ENCODE results near the gene CPA3. TPM values are rescaled to one million over a fixed set of nuclear protein-coding genes. Genes with fewer than 3 reads are reported as not detected.

The CPA3 gene
- total RNA-seq, 2 donors from 2014 or later: not detected

GRCh38 chr3:148845756-148846395 is 19.2 kb upstream of the CPA3 start:
- no peaks in the 10 kb centered on the region for H3K27me3 Mint-ChIP-seq (ENCODE audit: low read depth)
- H3K27ac Mint-ChIP-seq: no peak overlapping the region
- H3K4me1 Mint-ChIP-seq (ENCODE audit: low read depth): no peaks in the 10 kb centered on the region
- no peak for DNase-seq
- no peak overlapping the region for H3K4me3 Mint-ChIP-seq
- no peaks in the 10 kb centered on the region for H3K9me3 Mint-ChIP-seq
- ATAC-seq (replicated peaks in 1 of 2): no peak
- H3K36me3 Mint-ChIP-seq (ENCODE audit: insufficient read depth in 2 of 2): no peaks in the 10 kb centered on the region

- no peaks in the 10 kb centered on the region for H3K4me1 Mint-ChIP-seq (ENCODE audit: low read depth)
- H3K27me3 Mint-ChIP-seq (ENCODE audit: low read depth): peaks cover 6% of the 10 kb centered on the region
- no peaks in the 10 kb centered on the region for H3K9me3 Mint-ChIP-seq
- DNase-seq (no peak), ATAC-seq (replicated peaks in 1 of 2) (no peak)
- H3K36me3 Mint-ChIP-seq (ENCODE audit: insufficient read depth in 2 of 2): no peaks in the 10 kb centered on the region
- H3K4me3 Mint-ChIP-seq: no peak overlapping the region
- H3K27ac Mint-ChIP-seq: no peak overlapping the region
These were observed 17.7 kb upstream of the CPA3 start for GRCh38 chr3:148847351-148847750.

- DNase-seq (no peak), ATAC-seq (replicated peaks in 1 of 2) (no peak)
- no peaks in the 10 kb centered on the region for H3K4me1 Mint-ChIP-seq (ENCODE audit: low read depth)
- H3K36me3 Mint-ChIP-seq (ENCODE audit: insufficient read depth in 2 of 2): no peaks in the 10 kb centered on the region
- no peak overlapping the region for H3K27ac Mint-ChIP-seq
- peaks cover 6% of the 10 kb centered on the region for H3K27me3 Mint-ChIP-seq (ENCODE audit: low read depth)
- no peak overlapping the region for H3K4me3 Mint-ChIP-seq
- no peaks in the 10 kb centered on the region for H3K9me3 Mint-ChIP-seq
These were observed 16.7 kb upstream of the CPA3 start for GRCh38 chr3:148848410-148848809.

- Mint-ChIP-seq H3K4me1 (ENCODE audit: low read depth) (no peaks in the 10 kb centered on the region), H3K27ac (no peak overlapping the region), H3K27me3 (ENCODE audit: low read depth) (peaks cover 11% of the 10 kb centered on the region), H3K9me3 (no peaks in the 10 kb centered on the region), H3K4me3 (no peak overlapping the region), H3K36me3 (ENCODE audit: insufficient read depth in 2 of 2) (no peaks in the 10 kb centered on the region)
- DNase-seq: no peak
- ATAC-seq (replicated peaks in 1 of 2): no peak
These were observed 12.7 kb upstream of the CPA3 start for GRCh38 chr3:148852271-148852992.

- no peak overlapping the region for H3K27ac Mint-ChIP-seq
- peaks cover 11% of the 10 kb centered on the region for H3K27me3 Mint-ChIP-seq (ENCODE audit: low read depth)
- H3K36me3 Mint-ChIP-seq (ENCODE audit: insufficient read depth in 2 of 2): no peaks in the 10 kb centered on the region
- no peak for ATAC-seq (replicated peaks in 1 of 2)
- no peaks in the 10 kb centered on the region for H3K4me1 Mint-ChIP-seq (ENCODE audit: low read depth)
- no peaks in the 10 kb centered on the region for H3K9me3 Mint-ChIP-seq
- no peak overlapping the region for H3K4me3 Mint-ChIP-seq
- DNase-seq: no peak
These were observed 12.0 kb upstream of the CPA3 start for GRCh38 chr3:148853076-148853475.

GRCh38 chr3:148854061-148854460 is 11.0 kb upstream of the CPA3 start:
- no peaks in the 10 kb centered on the region for H3K9me3 Mint-ChIP-seq
- no peaks in the 10 kb centered on the region for H3K36me3 Mint-ChIP-seq (ENCODE audit: insufficient read depth in 2 of 2)
- H3K27me3 Mint-ChIP-seq (ENCODE audit: low read depth): peaks cover 11% of the 10 kb centered on the region
- no peak overlapping the region for H3K4me3 Mint-ChIP-seq
- no peak overlapping the region for H3K27ac Mint-ChIP-seq
- DNase-seq (no peak), ATAC-seq (replicated peaks in 1 of 2) (no peak)
- no peaks in the 10 kb centered on the region for H3K4me1 Mint-ChIP-seq (ENCODE audit: low read depth)

GRCh38 chr3:148856384-148856783 is 8.7 kb upstream of the CPA3 start:
- no peak for DNase-seq
- H3K27me3 Mint-ChIP-seq (ENCODE audit: low read depth): peaks cover 15% of the 10 kb centered on the region
- no peaks in the 10 kb centered on the region for H3K9me3 Mint-ChIP-seq
- H3K4me3 Mint-ChIP-seq: no peak overlapping the region
- no peak for ATAC-seq (replicated peaks in 1 of 2)
- H3K27ac Mint-ChIP-seq: no peak overlapping the region
- no peaks in the 10 kb centered on the region for H3K36me3 Mint-ChIP-seq (ENCODE audit: insufficient read depth in 2 of 2)
- no peaks in the 10 kb centered on the region for H3K4me1 Mint-ChIP-seq (ENCODE audit: low read depth)

- H3K27me3 Mint-ChIP-seq (ENCODE audit: low read depth): peaks cover 12% of the 10 kb centered on the region
- H3K36me3 Mint-ChIP-seq (ENCODE audit: insufficient read depth in 2 of 2): no peaks in the 10 kb centered on the region
- H3K27ac Mint-ChIP-seq: no peak overlapping the region
- no peaks in the 10 kb centered on the region for H3K9me3 Mint-ChIP-seq
- no peaks in the 10 kb centered on the region for H3K4me1 Mint-ChIP-seq (ENCODE audit: low read depth)
- no peak for DNase-seq
- ATAC-seq (replicated peaks in 1 of 2): no peak
- H3K4me3 Mint-ChIP-seq: no peak overlapping the region
These were observed 7.8 kb upstream of the CPA3 start for GRCh38 chr3:148857316-148857715.

- no peak overlapping the region for H3K27ac Mint-ChIP-seq
- no peaks in the 10 kb centered on the region for H3K4me1 Mint-ChIP-seq (ENCODE audit: low read depth)
- H3K36me3 Mint-ChIP-seq (ENCODE audit: insufficient read depth in 2 of 2): no peaks in the 10 kb centered on the region
- ATAC-seq (replicated peaks in 1 of 2) (peak in 1 of 2 donors; percentile 41), DNase-seq (no peak)
- peaks cover 20% of the 10 kb centered on the region for H3K27me3 Mint-ChIP-seq (ENCODE audit: low read depth)
- H3K9me3 Mint-ChIP-seq: no peaks in the 10 kb centered on the region
- H3K4me3 Mint-ChIP-seq: no peak overlapping the region
These were observed 3.7 kb upstream of the CPA3 start for GRCh38 chr3:148861277-148861869.

GRCh38 chr3:148863297-148863696 is 1.8 kb upstream of the CPA3 start:
- no peaks in the 10 kb centered on the region for H3K36me3 Mint-ChIP-seq (ENCODE audit: insufficient read depth in 2 of 2)
- H3K9me3 Mint-ChIP-seq: no peaks in the 10 kb centered on the region
- no peak overlapping the region for H3K4me3 Mint-ChIP-seq
- no peak overlapping the region for H3K27ac Mint-ChIP-seq
- DNase-seq: no peak
- no peaks in the 10 kb centered on the region for H3K4me1 Mint-ChIP-seq (ENCODE audit: low read depth)
- no peak for ATAC-seq (replicated peaks in 1 of 2)
- H3K27me3 Mint-ChIP-seq (ENCODE audit: low read depth): peaks cover 29% of the 10 kb centered on the region

GRCh38 chr3:148863814-148864213 is 1.3 kb upstream of the CPA3 start:
- no peak for DNase-seq
- Mint-ChIP-seq H3K36me3 (ENCODE audit: insufficient read depth in 2 of 2) (no peaks in the 10 kb centered on the region), H3K4me1 (ENCODE audit: low read depth) (no peaks in the 10 kb centered on the region), H3K27ac (no peak overlapping the region), H3K9me3 (no peaks in the 10 kb centered on the region), H3K4me3 (no peak overlapping the region), H3K27me3 (ENCODE audit: low read depth) (peaks cover 29% of the 10 kb centered on the region)
- no peak for ATAC-seq (replicated peaks in 1 of 2)

GRCh38 chr3:148866261-148866660 is 1.2 kb downstream of the CPA3 start:
- ATAC-seq (replicated peaks in 1 of 2) (no peak), DNase-seq (no peak)
- Mint-ChIP-seq H3K4me1 (ENCODE audit: low read depth) (no peaks in the 10 kb centered on the region), H3K36me3 (ENCODE audit: insufficient read depth in 2 of 2) (no peaks in the 10 kb centered on the region), H3K4me3 (no peak overlapping the region), H3K27me3 (ENCODE audit: low read depth) (peaks cover 23% of the 10 kb centered on the region), H3K27ac (no peak overlapping the region), H3K9me3 (no peaks in the 10 kb centered on the region)

- Mint-ChIP-seq H3K9me3 (no peaks in the 10 kb centered on the region), H3K4me3 (no peak overlapping the region), H3K27me3 (ENCODE audit: low read depth) (peaks cover 6% of the 10 kb centered on the region), H3K27ac (no peak overlapping the region), H3K36me3 (ENCODE audit: insufficient read depth in 2 of 2) (no peaks in the 10 kb centered on the region), H3K4me1 (ENCODE audit: low read depth) (no peaks in the 10 kb centered on the region)
- ATAC-seq (replicated peaks in 1 of 2) (no peak), DNase-seq (no peak)
These were observed 8.3 kb downstream of the CPA3 start for GRCh38 chr3:148873270-148873927.

Measured in activated T-cell treated with anti-CD3 and anti-CD28 coated beads, Interleukin-2, amount 50 U/mL, for 72 hours (primary cell).